ENCODE measurements around the gene PLEKHA1. TPM values are rescaled to one million over a fixed set of nuclear protein-coding genes. Genes with fewer than 3 reads are reported as not detected.
A peak's percentile ranks its signal among the peaks of the same experiment; 100 is the strongest.

The PLEKHA1 gene
- polyA plus RNA-seq, 3 donors, result 80.9 to 103 (median 102) TPM

- DNase-seq (ENCODE audit: extremely low read depth in 1 of 11, low read depth in 9 of 11, low spot score in 4 of 11), result no peak
Measured at GRCh38 chr10:122446668-122447423, 72.3 kb downstream of the PLEKHA1 start.

DNA sequence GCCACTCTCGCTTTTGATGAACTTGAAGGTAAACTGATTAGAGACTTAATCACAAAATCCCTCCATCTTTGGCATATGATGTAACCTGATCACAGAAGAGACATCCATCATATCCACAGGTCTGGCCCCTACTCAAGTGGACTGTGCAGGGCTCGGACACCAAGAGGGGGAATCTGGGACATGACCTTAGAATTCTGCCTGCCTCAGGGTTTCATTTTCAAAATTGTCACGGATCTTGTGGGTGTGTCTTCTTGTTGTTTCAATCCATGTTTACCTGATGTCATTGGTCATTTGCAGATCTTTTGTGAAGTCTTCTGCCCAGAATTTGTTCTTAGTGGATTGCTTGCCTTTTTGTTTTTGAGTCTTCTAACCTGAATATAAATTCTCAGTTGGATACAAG is 74.1 kb downstream of the PLEKHA1 start:
- no peak for DNase-seq (ENCODE audit: extremely low read depth in 1 of 11, low read depth in 9 of 11, low spot score in 4 of 11)

DNA sequence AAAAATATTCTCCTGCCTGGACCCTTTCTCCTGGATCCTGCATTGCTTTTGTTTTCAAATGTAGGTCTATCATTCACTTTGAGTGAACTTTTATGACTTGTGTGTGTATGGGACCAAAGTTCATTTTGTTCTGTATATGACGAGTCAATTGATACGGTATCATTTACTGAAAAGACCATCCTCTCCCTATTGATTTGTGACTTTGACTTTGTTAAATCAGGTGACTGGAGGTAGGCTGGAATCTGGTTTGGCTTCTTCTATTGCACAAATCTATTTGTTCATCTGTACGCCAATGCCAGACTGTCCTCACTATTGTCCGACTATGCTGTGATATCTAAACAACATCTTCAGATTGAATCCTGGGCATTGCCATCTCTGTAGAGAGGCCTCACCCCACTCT is 74.6 kb downstream of the PLEKHA1 start:
- no peak for DNase-seq (ENCODE audit: extremely low read depth in 1 of 11, low read depth in 9 of 11, low spot score in 4 of 11)

DNA sequence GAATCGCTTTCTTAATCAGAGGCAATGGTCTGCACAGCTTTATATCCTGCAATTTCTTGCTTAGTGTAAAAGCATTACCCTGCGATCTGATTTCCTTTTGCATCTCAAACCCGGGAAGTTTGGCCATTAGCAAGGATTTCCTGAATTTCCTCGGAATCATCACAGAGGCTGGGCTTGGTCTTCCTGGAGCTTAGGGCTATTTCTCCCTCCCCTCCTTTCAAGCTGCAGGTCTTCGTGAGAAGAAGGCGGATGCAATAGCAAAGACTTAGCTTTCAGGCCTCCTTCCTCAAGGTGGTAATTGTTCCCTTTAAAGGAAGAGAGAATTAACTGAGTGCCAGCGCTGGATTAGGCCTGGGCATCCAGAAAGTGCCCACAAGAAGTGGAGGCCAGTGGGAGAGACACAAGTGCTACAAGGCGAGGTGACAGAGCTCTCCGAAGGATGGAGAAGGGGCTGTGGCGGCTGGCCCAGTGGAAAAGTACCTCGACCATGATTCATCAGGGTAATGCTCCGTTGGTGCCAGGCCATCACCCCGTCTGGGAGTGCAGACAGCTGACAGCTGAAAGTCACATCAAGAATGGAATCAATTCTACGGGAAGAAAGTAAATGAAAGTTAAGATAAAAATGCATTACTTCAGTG is 76.0 kb downstream of the PLEKHA1 start:
- DNase-seq (ENCODE audit: extremely low read depth in 1 of 11, low read depth in 9 of 11, low spot score in 4 of 11), result no peak

DNA sequence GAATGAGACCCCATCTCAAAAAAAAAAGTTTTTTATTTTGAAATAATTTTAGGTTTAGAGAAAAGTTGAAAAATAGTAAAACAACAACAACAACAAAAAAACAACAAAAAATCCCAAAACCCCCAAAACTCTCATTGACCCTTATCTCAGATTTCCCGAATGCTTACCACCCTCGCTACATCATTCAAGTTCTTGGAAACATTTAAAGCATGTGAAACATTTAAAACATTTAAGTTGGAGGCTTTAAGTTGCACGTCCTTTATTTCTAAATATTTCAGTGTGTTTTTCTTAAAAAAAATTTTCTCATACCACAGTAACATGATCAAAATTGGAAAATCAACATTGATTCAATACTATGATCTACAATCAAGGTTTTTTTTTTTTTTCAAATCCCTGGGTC is 79.6 kb downstream of the PLEKHA1 start:
- no peak for DNase-seq (ENCODE audit: extremely low read depth in 1 of 11, low read depth in 9 of 11, low spot score in 4 of 11)

DNA sequence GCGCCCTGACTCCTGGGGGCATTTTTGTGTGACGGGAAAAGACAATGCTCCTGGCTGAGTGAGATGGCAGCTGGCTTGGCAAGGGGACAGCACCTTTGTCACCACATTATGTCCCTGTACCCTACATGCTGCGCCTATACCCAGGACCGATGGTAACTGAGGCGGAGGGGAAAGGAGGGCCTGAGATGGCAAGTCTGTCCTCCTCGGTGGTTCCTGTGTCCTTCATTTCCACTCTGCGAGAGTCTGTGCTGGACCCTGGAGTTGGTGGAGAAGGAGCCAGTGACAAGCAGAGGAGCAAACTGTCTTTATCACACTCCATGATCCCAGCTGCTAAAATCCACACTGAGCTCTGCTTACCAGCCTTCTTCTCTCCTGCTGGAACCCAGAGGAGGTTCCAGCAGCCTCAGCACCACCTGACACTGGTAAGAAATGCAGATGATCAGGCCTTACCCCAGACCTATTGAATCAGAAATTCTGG is 80.1 kb downstream of the PLEKHA1 start, which contains the start of gene ARMS2:
Gene ARMS2 (plus strand): TSS at position 51 of the 478 bp plus-strand sequence. CDS start 75 bp downstream, at position 126.
- no peak for DNase-seq (ENCODE audit: extremely low read depth in 1 of 11, low read depth in 9 of 11, low spot score in 4 of 11)

DNA sequence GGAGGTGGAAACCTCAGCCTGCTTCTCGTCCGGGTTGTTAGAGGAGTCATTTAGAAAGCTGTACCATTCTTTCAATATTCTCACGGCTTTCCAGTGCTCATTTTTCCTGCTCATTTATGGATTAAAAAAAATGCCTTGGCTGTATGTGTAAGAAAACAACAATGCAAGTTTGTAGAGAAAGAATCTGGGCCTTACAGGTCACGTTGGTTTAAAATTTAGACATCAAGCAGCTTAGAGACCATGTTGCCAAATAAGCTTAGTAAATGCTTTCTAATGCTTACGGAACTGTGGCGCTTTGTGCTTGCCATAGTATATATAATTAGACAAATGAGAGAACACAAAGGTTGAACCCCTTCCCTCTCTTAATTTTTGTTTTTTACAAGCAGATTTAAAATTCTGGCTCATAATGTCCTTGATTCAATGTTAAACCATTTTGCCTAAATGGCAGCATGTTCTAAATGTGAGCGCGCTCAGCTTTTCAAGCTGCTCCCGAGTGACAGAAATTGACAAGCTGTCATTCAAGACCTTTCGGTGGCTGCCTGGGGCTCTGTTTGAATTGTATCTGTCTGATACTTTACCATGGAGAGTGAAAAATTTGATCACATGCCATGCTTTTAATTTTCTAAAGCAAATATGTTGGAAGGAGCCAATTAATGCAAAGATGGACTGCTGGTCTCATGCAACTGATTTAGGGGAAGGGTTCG is 81.0 kb downstream of the PLEKHA1 start:
- DNase-seq (ENCODE audit: extremely low read depth in 1 of 11, low read depth in 9 of 11, low spot score in 4 of 11), result no peak

DNA sequence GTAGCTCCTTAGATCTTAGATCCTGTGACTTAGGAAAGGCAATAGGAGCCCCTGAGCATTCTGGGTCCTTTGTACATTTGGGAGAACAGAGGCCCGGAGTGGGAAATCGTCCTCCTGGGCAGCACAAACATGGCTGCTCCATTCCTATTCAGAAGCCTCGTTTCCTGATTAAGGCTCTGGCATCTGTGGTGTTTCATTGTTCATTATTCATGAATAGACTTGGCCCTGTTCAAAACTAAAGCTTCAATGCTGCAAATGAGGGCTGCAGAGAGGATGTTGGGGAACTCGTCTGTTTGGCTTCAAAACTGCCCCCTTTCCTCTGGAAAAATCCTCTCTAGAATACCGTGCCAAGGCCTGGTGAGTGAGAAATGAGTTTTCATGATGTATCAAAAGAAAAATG is 83.4 kb downstream of the PLEKHA1 start:
- no peak for DNase-seq (ENCODE audit: extremely low read depth in 1 of 11, low read depth in 9 of 11, low spot score in 4 of 11)

- no peak for DNase-seq (ENCODE audit: extremely low read depth in 1 of 11, low read depth in 9 of 11, low spot score in 4 of 11)
Measured at GRCh38 chr10:122458693-122459092, 84.2 kb downstream of the PLEKHA1 start.

- no peak for DNase-seq (ENCODE audit: extremely low read depth in 1 of 11, low read depth in 9 of 11, low spot score in 4 of 11)
Measured at GRCh38 chr10:122459561-122460273, 85.2 kb downstream of the PLEKHA1 start.

DNA sequence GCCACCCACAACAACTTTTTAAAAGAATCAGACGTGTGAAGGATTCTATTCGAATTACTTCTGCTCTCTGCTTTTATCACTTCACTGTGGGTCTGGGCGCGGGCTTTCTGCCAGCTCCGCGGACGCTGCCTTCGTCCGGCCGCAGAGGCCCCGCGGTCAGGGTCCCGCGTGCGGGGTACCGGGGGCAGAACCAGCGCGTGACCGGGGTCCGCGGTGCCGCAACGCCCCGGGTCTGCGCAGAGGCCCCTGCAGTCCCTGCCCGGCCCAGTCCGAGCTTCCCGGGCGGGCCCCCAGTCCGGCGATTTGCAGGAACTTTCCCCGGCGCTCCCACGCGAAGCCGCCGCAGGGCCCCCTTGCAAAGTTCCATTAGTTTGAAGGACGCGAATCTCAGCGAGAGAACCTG is 86.4 kb downstream of the PLEKHA1 start:
- no peak for DNase-seq (ENCODE audit: extremely low read depth in 1 of 11, low read depth in 9 of 11, low spot score in 4 of 11)

DNA sequence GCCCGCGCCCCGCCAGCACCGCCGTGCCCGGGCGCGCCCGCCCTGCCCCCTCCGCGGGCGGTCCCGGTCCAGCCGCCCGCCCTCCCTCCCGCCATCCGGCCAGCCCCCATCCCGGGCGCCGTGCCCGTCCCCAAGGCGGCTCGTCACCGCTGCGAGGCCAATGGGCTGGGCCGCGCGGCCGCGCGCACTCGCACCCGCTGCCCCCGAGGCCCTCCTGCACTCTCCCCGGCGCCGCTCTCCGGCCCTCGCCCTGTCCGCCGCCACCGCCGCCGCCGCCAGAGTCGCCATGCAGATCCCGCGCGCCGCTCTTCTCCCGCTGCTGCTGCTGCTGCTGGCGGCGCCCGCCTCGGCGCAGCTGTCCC is 86.8 kb downstream of the PLEKHA1 start, which contains the start of gene HTRA1:
Gene HTRA1 (plus strand): TSS at position 187 of the 362 bp plus-strand sequence. CDS start 100 bp downstream, at position 287.
- peak in 4 of 11 donors; percentile 50 to 68 (median 62) for DNase-seq (ENCODE audit: extremely low read depth in 1 of 11, low read depth in 9 of 11, low spot score in 4 of 11)

DNA sequence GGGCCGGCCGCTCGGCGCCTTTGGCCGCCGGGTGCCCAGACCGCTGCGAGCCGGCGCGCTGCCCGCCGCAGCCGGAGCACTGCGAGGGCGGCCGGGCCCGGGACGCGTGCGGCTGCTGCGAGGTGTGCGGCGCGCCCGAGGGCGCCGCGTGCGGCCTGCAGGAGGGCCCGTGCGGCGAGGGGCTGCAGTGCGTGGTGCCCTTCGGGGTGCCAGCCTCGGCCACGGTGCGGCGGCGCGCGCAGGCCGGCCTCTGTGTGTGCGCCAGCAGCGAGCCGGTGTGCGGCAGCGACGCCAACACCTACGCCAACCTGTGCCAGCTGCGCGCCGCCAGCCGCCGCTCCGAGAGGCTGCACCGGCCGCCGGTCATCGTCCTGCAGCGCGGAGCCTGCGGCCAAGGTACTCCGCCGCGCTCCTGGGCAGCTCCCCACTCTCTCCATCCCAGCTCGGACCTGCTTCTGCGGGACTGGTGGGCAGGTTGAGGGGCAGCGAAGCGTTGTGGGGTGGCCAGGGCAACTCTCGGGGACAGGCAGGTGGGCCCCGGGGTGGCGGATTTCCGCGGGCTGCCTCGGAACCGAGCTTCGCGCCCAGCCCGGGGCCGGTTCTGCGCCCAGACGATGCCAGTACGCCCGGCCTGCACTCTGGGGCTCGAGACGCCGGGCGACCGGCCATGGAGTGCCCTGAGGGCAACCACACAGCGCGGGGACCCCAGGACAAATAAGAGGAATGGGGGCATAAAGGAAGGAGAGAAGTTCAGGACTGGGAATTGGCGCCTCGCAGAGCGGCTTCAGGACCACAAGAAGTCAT is 87.4 kb downstream of the PLEKHA1 start:
- no peak for DNase-seq (ENCODE audit: extremely low read depth in 1 of 11, low read depth in 9 of 11, low spot score in 4 of 11)

DNA sequence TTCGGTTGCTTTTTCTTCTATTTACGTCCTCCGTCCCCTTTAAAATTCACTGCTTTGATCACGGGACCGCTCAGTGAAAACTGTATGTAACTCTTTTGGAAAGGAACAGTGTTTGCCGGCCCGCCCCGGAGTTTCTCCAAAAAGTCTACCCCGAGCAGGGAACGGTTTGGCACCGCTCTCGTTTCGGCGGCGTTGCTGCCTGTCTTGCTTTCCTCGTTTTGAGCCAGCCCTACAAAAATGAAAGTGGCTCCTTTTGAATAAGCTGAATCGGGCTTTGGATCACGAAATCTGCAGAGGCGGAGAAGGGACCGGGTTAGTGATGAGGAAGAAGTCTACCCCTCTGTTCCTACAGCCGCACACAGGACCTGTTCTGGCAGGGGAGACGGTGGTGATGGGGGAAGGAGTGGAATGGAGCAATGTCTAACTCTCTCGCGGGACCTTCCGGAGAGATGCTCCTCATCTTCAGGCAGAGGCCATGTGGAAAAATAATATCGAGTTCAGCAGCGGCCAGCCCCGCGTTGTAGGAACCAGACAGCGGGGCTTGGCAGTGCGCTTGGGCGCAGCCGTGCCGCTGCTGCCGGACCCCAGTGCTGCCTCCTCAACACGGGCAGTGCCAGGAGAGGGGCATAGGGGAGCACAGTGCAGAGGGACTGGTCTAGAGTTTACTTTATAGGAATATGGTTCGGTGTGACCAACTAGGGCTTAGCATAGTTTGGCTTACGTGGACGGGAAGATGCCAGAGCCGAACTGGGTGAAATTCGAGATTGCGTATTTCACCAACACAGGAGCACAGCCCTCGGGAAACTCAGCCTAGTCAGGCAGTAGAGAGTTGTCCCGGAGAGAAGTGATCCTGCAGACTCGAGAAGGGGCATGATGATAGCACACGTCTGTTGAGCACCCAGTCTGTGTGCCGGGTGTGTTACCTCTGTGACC is 88.3 kb downstream of the PLEKHA1 start:
- no peak for DNase-seq (ENCODE audit: extremely low read depth in 1 of 11, low read depth in 9 of 11, low spot score in 4 of 11)

GRCh38 chr10:122463466-122464249 is 89.2 kb downstream of the PLEKHA1 start:
- DNase-seq (ENCODE audit: extremely low read depth in 1 of 11, low read depth in 9 of 11, low spot score in 4 of 11), result no peak

- DNase-seq (ENCODE audit: extremely low read depth in 1 of 11, low read depth in 9 of 11, low spot score in 4 of 11), result no peak
Measured at GRCh38 chr10:122464250-122464510, 89.7 kb downstream of the PLEKHA1 start.

DNA sequence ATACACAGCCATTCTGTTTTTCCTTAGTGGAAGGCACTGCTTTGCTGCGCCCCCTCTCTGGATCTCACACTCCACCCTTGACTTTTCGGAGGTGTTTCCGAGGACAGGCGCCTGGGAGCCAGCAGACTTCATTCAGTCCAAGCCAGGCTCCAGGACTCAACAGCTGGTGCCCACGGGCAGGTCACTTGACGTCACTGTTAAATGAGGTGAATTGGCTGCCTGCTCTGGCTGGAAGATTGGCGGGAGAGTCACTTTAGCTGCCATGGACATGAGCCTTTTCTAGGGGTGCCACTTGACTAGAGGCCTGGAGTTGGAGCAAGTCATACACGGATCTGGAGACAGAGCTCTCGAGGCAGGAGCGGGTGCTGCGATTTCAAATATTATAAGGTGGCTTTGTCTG is 90.1 kb downstream of the PLEKHA1 start:
- DNase-seq (ENCODE audit: extremely low read depth in 1 of 11, low read depth in 9 of 11, low spot score in 4 of 11), result no peak

Data from renal cortex interstitium (tissue), 11 donors.